ENCODE data around the gene TSPAN4. TPM values are rescaled to one million over a fixed set of nuclear protein-coding genes. Genes with fewer than 3 reads are reported as not detected.

Gene TSPAN4
- total and polyA plus RNA-seq, 2 of the 13 experiments (the other 11 are each of a cell fraction or from before 2014, with no cell fraction given) = 31.7 to 68.3 TPM

GRCh38 chr11:832529-833113 is 10.0 kb upstream of the TSPAN4 start, which contains the start of gene CD151 (continued):
- TF ChIP-seq TMF1 (CRISPR knock-in tag; IDR thresholded peaks at IDR 0.05; ENCODE audit: low read depth) (no peak), SMARCC2 (IDR thresholded peaks at IDR 0.05) (no peak), ATF7-NPFF (CRISPR knock-in tag; IDR thresholded peaks at IDR 0.05; ENCODE audit: low read depth) (no peak), E2F1 (CRISPR knock-in tag; IDR thresholded peaks at IDR 0.05) (no peak), TOE1 (CRISPR knock-in tag; IDR thresholded peaks at IDR 0.05) (no peak), SAP130 (CRISPR knock-in tag; IDR thresholded peaks at IDR 0.05; ENCODE audit: low read depth) (peak; percentile 39), SP2 (CRISPR knock-in tag; IDR thresholded peaks at IDR 0.05) (no peak), PHB2 (IDR thresholded peaks at IDR 0.05; ENCODE audit: partially characterized antibody) (no peak), ATM (IDR thresholded peaks at IDR 0.05; ENCODE audit: borderline replicate concordance) (no peak), SKIL (CRISPR knock-in tag; IDR thresholded peaks at IDR 0.05; ENCODE audit: borderline replicate concordance) (no peak), HBP1 (CRISPR knock-in tag; IDR thresholded peaks at IDR 0.05; ENCODE audit: low read depth) (no peak), HOXA3 (CRISPR knock-in tag; IDR thresholded peaks at IDR 0.05) (no peak), EHMT2 (IDR thresholded peaks at IDR 0.05; ENCODE audit: borderline replicate concordance, low read depth, low read length) (no peak), ZMAT3 (CRISPR knock-in tag; conservative IDR thresholded peaks at IDR 0.05) (no peak), ZNF20 (CRISPR knock-in tag; IDR thresholded peaks at IDR 0.05) (no peak), FOSL2 (CRISPR knock-in tag; IDR thresholded peaks at IDR 0.05) (no peak), TSC22D2 (CRISPR knock-in tag; IDR thresholded peaks at IDR 0.05; ENCODE audit: borderline replicate concordance) (no peak), YEATS2 (CRISPR knock-in tag; IDR thresholded peaks at IDR 0.05; ENCODE audit: borderline replicate concordance) (no peak), ZNF558 (CRISPR knock-in tag; IDR thresholded peaks at IDR 0.05; ENCODE audit: borderline replicate concordance) (no peak), NKX3-1 (CRISPR knock-in tag; IDR thresholded peaks at IDR 0.05) (no peak)
- TF ChIP-seq, protein P1, sequence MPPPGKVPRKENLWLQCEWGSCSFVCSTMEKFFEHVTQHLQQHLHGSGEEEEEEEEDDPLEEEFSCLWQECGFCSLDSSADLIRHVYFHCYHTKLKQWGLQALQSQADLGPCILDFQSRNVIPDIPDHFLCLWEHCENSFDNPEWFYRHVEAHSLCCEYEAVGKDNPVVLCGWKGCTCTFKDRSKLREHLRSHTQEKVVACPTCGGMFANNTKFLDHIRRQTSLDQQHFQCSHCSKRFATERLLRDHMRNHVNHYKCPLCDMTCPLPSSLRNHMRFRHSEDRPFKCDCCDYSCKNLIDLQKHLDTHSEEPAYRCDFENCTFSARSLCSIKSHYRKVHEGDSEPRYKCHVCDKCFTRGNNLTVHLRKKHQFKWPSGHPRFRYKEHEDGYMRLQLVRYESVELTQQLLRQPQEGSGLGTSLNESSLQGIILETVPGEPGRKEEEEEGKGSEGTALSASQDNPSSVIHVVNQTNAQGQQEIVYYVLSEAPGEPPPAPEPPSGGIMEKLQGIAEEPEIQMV (CRISPR knock-in tag; IDR thresholded peaks at IDR 0.05; ENCODE audit: low read depth) = no peak
